SK-N-SH (cell line): ENCODE results near the gene UBE4B. TPM values are rescaled to one million over a fixed set of nuclear protein-coding genes. Genes with fewer than 3 reads are reported as not detected.
A peak's percentile ranks its signal among the peaks of the same experiment; 100 is the strongest.

Experiments used
- CTCF ChIA-PET: fragments of 300-600, 350-600 bp; formaldehyde crosslinking; extraction: SDS; loops from one replicate; lab custom pipeline; 2021; lab: Yijun Ruan, JAX
- POLR2A ChIA-PET: fragments of 350-600 bp; sonication (Branson Sonifier 250); formaldehyde crosslinking; extraction: SDS; loops from one replicate; lab custom pipeline; 2020; ENCODE audit warnings: antibody characterized with exemption, inconsistent platforms; lab: Yijun Ruan, JAX
- DNase-seq: peaks from one replicate; pipeline ENCODE4 v3.0.0; 2012
- H2AFZ ChIP-seq: fragments of 200-600 bp; sonication (generic); 2 replicates; pipeline ENCODE4 v1.8.1; 2016; ENCODE audit warnings: antibody characterized with exemption, mild to moderate bottlenecking, low read depth
- H3F3A ChIP-seq: fragments of 200-600 bp; sonication (generic); replicated peaks from 2 replicates; pipeline ENCODE3; 2016; ENCODE audit warnings: antibody characterized with exemption, mild to moderate bottlenecking; ENCODE audit not compliant: insufficient read depth
- H3K27ac ChIP-seq, 2 experiments: fragments of 200-500 bp in 1 of 2; fragments of 200-600 bp in 1 of 2; sonication (Bioruptor generic) in 1 of 2; sonication (generic), shearing (Covaris generic) in 1 of 2; 2 replicates each; pipeline versions ENCODE4 v1.5.1 to v1.6.1; 2014 to 2016; ENCODE audit warnings: low read depth in 2 of 2, inconsistent platforms in 1 of 2, low read length in 1 of 2, mild to moderate bottlenecking in 1 of 2, mixed read lengths in 1 of 2
- H3K27me3 ChIP-seq: fragments of 200-600 bp; sonication (generic), shearing (Covaris generic); 2 replicates; pipeline ENCODE4 v1.6.1; 2016; ENCODE audit warnings: mixed run types; ENCODE audit not compliant: insufficient read depth
- H3K36me3 ChIP-seq, 2 experiments: fragments of 200-500 bp in 1 of 2; fragments of 200-600 bp in 1 of 2; sonication (Bioruptor generic) in 1 of 2; sonication (generic) in 1 of 2; replicated peaks in 1 of 2; 2 replicates each; pipeline versions ENCODE3 to v1.5.1; 2014 to 2016; ENCODE audit warnings: low read length in 1 of 2, mild to moderate bottlenecking in 1 of 2; ENCODE audit not compliant: insufficient read depth in 2 of 2, control insufficient read depth in 1 of 2
- H3K4me1 ChIP-seq, 2 experiments: fragments of 200-500 bp in 1 of 2; fragments of 200-600 bp in 1 of 2; sonication (Bioruptor generic) in 1 of 2; sonication (generic), shearing (Covaris generic) in 1 of 2; 2 replicates each; pipeline versions ENCODE4 v1.5.1 to v1.6.1; 2014 to 2016; ENCODE audit warnings: low read depth in 1 of 2, low read length in 1 of 2, mixed run types in 1 of 2; ENCODE audit not compliant: insufficient read depth in 2 of 2, control insufficient read depth in 1 of 2
- H3K4me2 ChIP-seq: fragments of 200-600 bp; sonication (generic), shearing (Covaris generic); 2 replicates; pipeline ENCODE4 v1.6.1; 2017; ENCODE audit warnings: mixed run types
- H3K4me3 ChIP-seq, 2 experiments: fragments of 200-500 bp in 1 of 2; fragments of 200-600 bp in 1 of 2; sonication (Bioruptor generic) in 1 of 2; sonication (generic), shearing (Covaris generic) in 1 of 2; 2 replicates each; pipeline versions ENCODE4 v1.5.1 to v1.8.1; 2014 to 2016; ENCODE audit warnings: low read depth in 2 of 2, inconsistent platforms in 1 of 2, low read length in 1 of 2, mild to moderate bottlenecking in 1 of 2, mixed read lengths in 1 of 2, moderate library complexity in 1 of 2
- H3K79me2 ChIP-seq: fragments of 200-600 bp; sonication (generic); 2 replicates; pipeline ENCODE4 v1.8.1; 2017; ENCODE audit warnings: mild to moderate bottlenecking; ENCODE audit not compliant: insufficient read depth
- H3K9ac ChIP-seq: fragments of 200-600 bp; sonication (generic); 2 replicates; pipeline ENCODE4 v1.6.1; 2017; ENCODE audit warnings: mixed run types
- H3K9me2 ChIP-seq: fragments of 200-600 bp; sonication (generic); 2 replicates; pipeline ENCODE4 v1.6.1; 2017; ENCODE audit warnings: mixed run types
- H3K9me3 ChIP-seq: fragments of 200-600 bp; sonication (generic); 2 replicates; pipeline ENCODE4 v1.6.1; 2017; ENCODE audit warnings: mixed run types, mild to moderate bottlenecking, moderate library complexity
- H4K20me1 ChIP-seq: fragments of 200-600 bp; sonication (generic); 2 replicates; pipeline ENCODE4 v1.6.1; 2017; ENCODE audit warnings: mild to moderate bottlenecking, mixed run types; ENCODE audit not compliant: insufficient read depth
- CHD2 ChIP-seq: fragments of 150-350 bp; IDR thresholded peaks from 2 replicates; pipeline ENCODE4 v1.6.1; 2018; ENCODE audit warnings: low read length; ENCODE audit not compliant: partially characterized antibody
- EP300 ChIP-seq, 2 experiments: IDR thresholded peaks; 2 replicates each; pipeline versions ENCODE4 v1.4.0 to v1.6.1; 2012; ENCODE audit warnings: borderline replicate concordance in 1 of 2, low read depth in 1 of 2, low read length in 1 of 2
- EZH2phosphoT487 ChIP-seq: fragments of 200-600 bp; sonication (generic); IDR thresholded peaks from 2 replicates; pipeline ENCODE4 v1.6.1; 2017; ENCODE audit warnings: low read depth, mixed run types, mild to moderate bottlenecking, antibody characterized with exemption, moderate library complexity, borderline replicate concordance
- FOXJ3 ChIP-seq: sonication (generic); formaldehyde crosslinking; IDR thresholded peaks from 2 replicates; pipeline ENCODE4 v1.5.1; 2020; ENCODE audit warnings: mild to moderate bottlenecking, missing genetic modification reagents
- GATA2 ChIP-seq: sonication (generic); formaldehyde crosslinking; IDR thresholded peaks from 2 replicates; pipeline ENCODE4 v1.5.0; 2020; ENCODE audit warnings: mild to moderate bottlenecking, missing genetic modification reagents
- JUND ChIP-seq: IDR thresholded peaks from 2 replicates; pipeline ENCODE4 v1.4.0; 2012
- MEF2A ChIP-seq: IDR thresholded peaks from 2 replicates; pipeline ENCODE4 v1.4.0; 2012; ENCODE audit warnings: low read depth, borderline replicate concordance
- MXI1 ChIP-seq: IDR thresholded peaks from 2 replicates; pipeline ENCODE4 v1.6.1; 2012; ENCODE audit warnings: mild to moderate bottlenecking, low read depth, low read length, improper control_type of control experiment
- NRF1 ChIP-seq: IDR thresholded peaks from 2 replicates; pipeline ENCODE4 v1.6.1; 2012; ENCODE audit warnings: low read depth, mild to moderate bottlenecking, low read length
- POLR2AphosphoS5 ChIP-seq: IDR thresholded peaks from 2 replicates; pipeline ENCODE4 v1.6.1; 2012; ENCODE audit warnings: low read depth, low read length
- RAD21 ChIP-seq: IDR thresholded peaks from 2 replicates; pipeline ENCODE4 v1.6.1; 2012; ENCODE audit warnings: mild to moderate bottlenecking, low read length
- RCOR1 ChIP-seq: fragments of 150-350 bp; IDR thresholded peaks from 2 replicates; pipeline ENCODE4 v1.6.1; 2017; ENCODE audit warnings: antibody characterized with exemption, low read length
- RFX5 ChIP-seq: IDR thresholded peaks from 2 replicates; pipeline ENCODE4 v1.6.1; 2012; ENCODE audit warnings: mild to moderate bottlenecking, improper control_type of control experiment, low read length
- TAF1 ChIP-seq: IDR thresholded peaks from 2 replicates; pipeline ENCODE4 v1.6.1; 2012; ENCODE audit warnings: low read depth, mild to moderate bottlenecking, low read length, moderate library complexity, borderline replicate concordance
- TEAD4 ChIP-seq: IDR thresholded peaks from 2 replicates; pipeline ENCODE4 v1.4.0; 2012; ENCODE audit warnings: mild to moderate bottlenecking, borderline replicate concordance; ENCODE audit not compliant: insufficient read depth
- WGBS: methylation state at CpG from one replicate; pipeline ENCODE4 v1.1.6; 2017; ENCODE audit warnings: low lambda C conversion rate; 5-methylcytosine and 5-hydroxymethylcytosine counted together
- polyA plus RNA-seq, 3 experiments: library from polyadenylated mRNA; depleted of rRNA; stranded (reverse); fragments of >200 nt; gene quantifications; 2 replicates each; pipeline ENCODE4 v1.2.3, GENCODE V29; 2012
- TF ChIP-seq, protein P1 (sequence below): IDR thresholded peaks from 2 replicates; pipeline ENCODE4 v1.6.1; 2012; ENCODE audit warnings: mild to moderate bottlenecking, low read depth, low read length, moderate library complexity
- TF ChIP-seq, protein P2 (sequence below): fragments of 150-350 bp; IDR thresholded peaks from 2 replicates; pipeline ENCODE4 v1.6.1; 2016; ENCODE audit warnings: mild to moderate bottlenecking, low read depth, low read length
- TF ChIP-seq, protein P3 (sequence below): IDR thresholded peaks from 2 replicates; pipeline ENCODE4 v1.4.0; 2012; ENCODE audit warnings: low read depth

The UBE4B gene
- polyA plus RNA-seq, 1 of the 3 experiments (the other 2 are of a cell fraction) = 19.1 TPM

DNA sequence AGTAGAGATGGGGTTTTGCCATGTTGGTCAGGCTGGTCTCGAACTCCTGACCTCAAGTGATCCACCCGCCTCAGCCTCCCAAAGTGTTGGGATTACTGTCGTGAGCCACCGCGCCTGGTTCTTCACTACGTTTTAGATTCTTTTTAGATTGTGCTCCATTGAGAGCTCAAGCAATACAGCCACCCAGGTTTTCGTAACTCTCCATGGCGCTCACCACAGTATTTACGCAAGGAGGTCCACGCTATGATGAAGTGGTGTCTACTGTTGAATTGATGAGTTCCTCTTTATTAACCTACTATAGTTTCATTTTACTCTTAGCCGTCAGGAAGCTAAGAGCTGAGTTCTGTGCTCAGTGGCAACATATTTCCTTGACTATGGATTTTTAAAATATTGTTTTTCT is 175.8 kb downstream of the UBE4B start (continued):
- no peak for TF ChIP-seq FOXJ3 (CRISPR knock-in tag)
- no peak for TF ChIP-seq MEF2A
- TF ChIP-seq POLR2AphosphoS5 = no peak
- TF ChIP-seq, protein P1, sequence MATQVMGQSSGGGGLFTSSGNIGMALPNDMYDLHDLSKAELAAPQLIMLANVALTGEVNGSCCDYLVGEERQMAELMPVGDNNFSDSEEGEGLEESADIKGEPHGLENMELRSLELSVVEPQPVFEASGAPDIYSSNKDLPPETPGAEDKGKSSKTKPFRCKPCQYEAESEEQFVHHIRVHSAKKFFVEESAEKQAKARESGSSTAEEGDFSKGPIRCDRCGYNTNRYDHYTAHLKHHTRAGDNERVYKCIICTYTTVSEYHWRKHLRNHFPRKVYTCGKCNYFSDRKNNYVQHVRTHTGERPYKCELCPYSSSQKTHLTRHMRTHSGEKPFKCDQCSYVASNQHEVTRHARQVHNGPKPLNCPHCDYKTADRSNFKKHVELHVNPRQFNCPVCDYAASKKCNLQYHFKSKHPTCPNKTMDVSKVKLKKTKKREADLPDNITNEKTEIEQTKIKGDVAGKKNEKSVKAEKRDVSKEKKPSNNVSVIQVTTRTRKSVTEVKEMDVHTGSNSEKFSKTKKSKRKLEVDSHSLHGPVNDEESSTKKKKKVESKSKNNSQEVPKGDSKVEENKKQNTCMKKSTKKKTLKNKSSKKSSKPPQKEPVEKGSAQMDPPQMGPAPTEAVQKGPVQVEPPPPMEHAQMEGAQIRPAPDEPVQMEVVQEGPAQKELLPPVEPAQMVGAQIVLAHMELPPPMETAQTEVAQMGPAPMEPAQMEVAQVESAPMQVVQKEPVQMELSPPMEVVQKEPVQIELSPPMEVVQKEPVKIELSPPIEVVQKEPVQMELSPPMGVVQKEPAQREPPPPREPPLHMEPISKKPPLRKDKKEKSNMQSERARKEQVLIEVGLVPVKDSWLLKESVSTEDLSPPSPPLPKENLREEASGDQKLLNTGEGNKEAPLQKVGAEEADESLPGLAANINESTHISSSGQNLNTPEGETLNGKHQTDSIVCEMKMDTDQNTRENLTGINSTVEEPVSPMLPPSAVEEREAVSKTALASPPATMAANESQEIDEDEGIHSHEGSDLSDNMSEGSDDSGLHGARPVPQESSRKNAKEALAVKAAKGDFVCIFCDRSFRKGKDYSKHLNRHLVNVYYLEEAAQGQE = no peak
- TF ChIP-seq EZH2phosphoT487 = no peak
- TF ChIP-seq GATA2 (CRISPR knock-in tag) = no peak

DNA sequence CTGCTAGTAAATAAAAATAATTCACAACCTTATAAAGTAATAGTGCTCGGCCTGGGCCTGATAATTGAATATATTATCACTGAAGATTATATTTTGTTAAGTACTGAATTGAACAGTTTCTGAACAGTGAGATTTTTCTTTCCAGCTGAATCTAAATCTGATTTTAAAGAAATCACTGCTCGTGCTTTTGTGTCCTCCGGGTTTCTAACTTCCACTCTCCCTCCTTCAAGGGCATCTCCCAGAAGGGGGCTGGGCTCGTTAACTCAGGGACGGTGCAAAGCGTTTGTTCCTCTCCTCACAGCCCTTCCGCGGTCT is 176.8 kb downstream of the UBE4B start:
- Histone ChIP-seq H3K4me1 (peaks cover 8 to 9% of the 10 kb centered on the region in 2 experiments; a peak in 2 of 4 replicates), H3K4me3 (peak overlapping the region; percentile 85 to 97), H3K27me3 (no peaks in the 10 kb centered on the region), H2AFZ (peak overlapping the region; percentile 80), H4K20me1 (peaks cover 26% of the 10 kb centered on the region), H3K9me3 (no peaks in the 10 kb centered on the region), H3K36me3 (no peaks in the 10 kb centered on the region), H3K27ac (peak overlapping the region; percentile 88 to 97), H3F3A (peaks cover 26% of the 10 kb centered on the region), H3K79me2 (peaks cover 37% of the 10 kb centered on the region), H3K4me2 (peak overlapping the region; percentile 83), H3K9ac (peak overlapping the region; percentile 92), H3K9me2 (no peaks in the 10 kb centered on the region)
- no peak for DNase-seq
- WGBS = 7% methylated on average over 8 of the region's 8 CpGs
- TF ChIP-seq CHD2 (no peak), MXI1 (no peak), EP300 (IDR thresholded peaks at IDR 0.05; ENCODE audit: borderline replicate concordance in 1 of 2, low read depth in 1 of 2, low read length in 1 of 2) (no peak), TAF1 (no peak), TEAD4 (no peak), RCOR1 (no peak), MEF2A (no peak), GATA2 (CRISPR knock-in tag) (no peak), NRF1 (no peak), JUND (no peak; the same call in 1 of the 2 replicates), RAD21 (no peak), RFX5 (no peak)
- TF ChIP-seq, protein P2, sequence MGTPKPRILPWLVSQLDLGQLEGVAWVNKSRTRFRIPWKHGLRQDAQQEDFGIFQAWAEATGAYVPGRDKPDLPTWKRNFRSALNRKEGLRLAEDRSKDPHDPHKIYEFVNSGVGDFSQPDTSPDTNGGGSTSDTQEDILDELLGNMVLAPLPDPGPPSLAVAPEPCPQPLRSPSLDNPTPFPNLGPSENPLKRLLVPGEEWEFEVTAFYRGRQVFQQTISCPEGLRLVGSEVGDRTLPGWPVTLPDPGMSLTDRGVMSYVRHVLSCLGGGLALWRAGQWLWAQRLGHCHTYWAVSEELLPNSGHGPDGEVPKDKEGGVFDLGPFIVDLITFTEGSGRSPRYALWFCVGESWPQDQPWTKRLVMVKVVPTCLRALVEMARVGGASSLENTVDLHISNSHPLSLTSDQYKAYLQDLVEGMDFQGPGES = no peak
- TF ChIP-seq, protein P3, sequence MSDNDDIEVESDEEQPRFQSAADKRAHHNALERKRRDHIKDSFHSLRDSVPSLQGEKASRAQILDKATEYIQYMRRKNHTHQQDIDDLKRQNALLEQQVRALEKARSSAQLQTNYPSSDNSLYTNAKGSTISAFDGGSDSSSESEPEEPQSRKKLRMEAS = no peak
- CTCF ChIA-PET = interaction anchor here (0.7 to 2.7 kb wide), 54 partner anchors 9 to 595 kb away, joined by 3 to 52 read pairs (median 5); partner anchors contain the start of genes CENPS, LZIC and NMNAT1
- POLR2A ChIA-PET = interaction anchor here (0.9 to 1.8 kb wide), 3 partner anchors 129 to 189 kb away, joined by 3 to 12 read pairs (median 4); partner anchors contain the start of gene PGD
